GM12891 (cell line): ENCODE measurements around the gene CDH10.

ENCODE experiments used
- DNase-seq: peaks from one replicate; pipeline ENCODE4 v3.0.0; 2011; ENCODE audit warnings: low spot score; ENCODE audit not compliant: insufficient read length
- FAIRE-seq: peaks from 2 replicates; lab custom pipeline; 2011; peaks lifted over from hg19 to GRCh38; lab: Jason Lieb, UNC
- PAX5 ChIP-seq: IDR thresholded peaks from 2 replicates; pipeline ENCODE4 v1.6.1; 2011; ENCODE audit warnings: low read length, moderate library complexity, mild to moderate bottlenecking; ENCODE audit not compliant: insufficient read depth, severe bottlenecking
- POLR2A ChIP-seq: IDR thresholded peaks from 2 replicates; pipeline ENCODE4 v1.6.1; 2011; ENCODE audit warnings: low read depth, low read length, control low read depth
- POLR2AphosphoS5 ChIP-seq: IDR thresholded peaks from 2 replicates; pipeline ENCODE4 v1.6.1; 2011; ENCODE audit warnings: low read depth, low read length, control low read depth
- POU2F2 ChIP-seq: IDR thresholded peaks from 2 replicates; pipeline ENCODE4 v1.6.1; 2011; ENCODE audit warnings: low read depth, mild to moderate bottlenecking, control low read depth, low read length, moderate library complexity
- SPI1 ChIP-seq: IDR thresholded peaks from 2 replicates; pipeline ENCODE4 v1.6.1; 2011; ENCODE audit warnings: low read depth, low read length, control low read depth
- TAF1 ChIP-seq: IDR thresholded peaks from 2 replicates; pipeline ENCODE4 v1.6.1; 2011; ENCODE audit warnings: low read depth, low read length, control low read depth

Gene CDH10

GRCh38 chr5:24444414-24444813, 200.4 kb downstream of the CDH10 start:
- no peak for TF ChIP-seq POLR2AphosphoS5
- DNase-seq (no peak), FAIRE-seq (no peak)

GRCh38 chr5:24439465-24439864, 205.3 kb downstream of the CDH10 start:
- DNase-seq (no peak), FAIRE-seq (no peak)
- TF ChIP-seq SPI1, result no peak
- no peak for TF ChIP-seq POU2F2
- TF ChIP-seq POLR2AphosphoS5, result no peak
- no peak for TF ChIP-seq PAX5
- TF ChIP-seq TAF1, result no peak
- no peak for TF ChIP-seq POLR2A
